HepG2 (cell line): ENCODE measurements around the gene E2F3. TPM values are rescaled to one million over a fixed set of nuclear protein-coding genes. Genes with fewer than 3 reads are reported as not detected.

Source experiments
- AHR ChIP-seq: IDR thresholded peaks from 2 replicates; pipeline ENCODE4 v1.6.1; 2018; ENCODE audit warnings: missing genetic modification reagents, missing compliant biosample characterization
- CCAR2 ChIP-seq: fragments of 200-400 bp; formaldehyde crosslinking; optimal IDR thresholded peaks from 2 replicates; pipeline ENCODE3; 2018; ENCODE audit warnings: low read depth, mild to moderate bottlenecking, low read length, moderate library complexity
- CEBPG ChIP-seq: IDR thresholded peaks from 2 replicates; pipeline ENCODE4 v1.6.1; 2016
- CREM ChIP-seq, 2 experiments: sonication (generic) in 1 of 2; formaldehyde crosslinking in 1 of 2; IDR thresholded peaks; 2 replicates each; pipeline versions ENCODE4 v1.4.0 to v1.6.1; 2016 to 2020; ENCODE audit warnings: antibody characterized with exemption in 1 of 2, mild to moderate bottlenecking in 1 of 2, missing genetic modification reagents in 1 of 2
- HOXA9 ChIP-seq: sonication (generic); formaldehyde crosslinking; IDR thresholded peaks from 2 replicates; pipeline ENCODE4 v1.8.1; 2022; ENCODE audit warnings: missing genetic modification reagents, mild to moderate bottlenecking, moderate library complexity, borderline replicate concordance
- ISL2 ChIP-seq: sonication (generic); formaldehyde crosslinking; IDR thresholded peaks from 2 replicates; pipeline ENCODE4 v1.5.0; 2020; ENCODE audit warnings: missing genetic modification reagents
- MIER3 ChIP-seq: IDR thresholded peaks from 2 replicates; pipeline ENCODE4 v1.6.1; 2016; ENCODE audit warnings: missing compliant biosample characterization, borderline replicate concordance
- NRL ChIP-seq: sonication (generic); formaldehyde crosslinking; IDR thresholded peaks from 2 replicates; pipeline ENCODE4 v1.5.0; 2020; ENCODE audit warnings: missing genetic modification reagents, mild to moderate bottlenecking, moderate library complexity, borderline replicate concordance
- RARG ChIP-seq: sonication (generic); formaldehyde crosslinking; IDR thresholded peaks from 2 replicates; pipeline ENCODE4 v1.4.0; 2020; ENCODE audit warnings: low read depth, mild to moderate bottlenecking, missing genetic modification reagents
- RXRA ChIP-seq: sonication (generic); formaldehyde crosslinking; IDR thresholded peaks from 2 replicates; pipeline ENCODE4 v1.5.1; 2020; ENCODE audit warnings: missing genetic modification reagents
- SALL1 ChIP-seq: sonication (generic); formaldehyde crosslinking; IDR thresholded peaks from 2 replicates; pipeline ENCODE4 v1.8.0; 2022; ENCODE audit warnings: mild to moderate bottlenecking, missing genetic modification reagents
- SKI ChIP-seq: fragments of 450-650 bp; IDR thresholded peaks from one replicate; pipeline ENCODE4 v1.6.1; 2018; ENCODE audit warnings: mild to moderate bottlenecking; ENCODE audit not compliant: partially characterized antibody
- ZC3H13 ChIP-seq: sonication (generic); formaldehyde crosslinking; IDR thresholded peaks from 2 replicates; pipeline ENCODE4 v1.8.1; 2023; ENCODE audit warnings: mild to moderate bottlenecking, missing genetic modification reagents, moderate library complexity
- ZFX ChIP-seq: sonication (generic); formaldehyde crosslinking; IDR thresholded peaks from 2 replicates; pipeline ENCODE4 v1.4.0; 2020; ENCODE audit warnings: mild to moderate bottlenecking, low read depth, missing genetic modification reagents, moderate library complexity
- ZNF138 ChIP-seq: sonication (generic); formaldehyde crosslinking; IDR thresholded peaks from 2 replicates; pipeline ENCODE4 v1.5.0; 2020; ENCODE audit warnings: mild to moderate bottlenecking, low read depth, missing genetic modification reagents
- polyA plus RNA-seq, 8 experiments: library from polyadenylated mRNA; depleted of rRNA in 3 of 8; stranded (reverse) in 7 of 8; unstranded in 1 of 8; fragments of >200 nt; fragmentation: Illumina TruSeq in 4 of 8; extraction: Trizol in 4 of 8; gene quantifications; 2 replicates each; pipeline versions ENCODE4 v1.2.1 to v1.2.3, GENCODE V29; 2011 to 2016; ENCODE audit warnings: low read depth in 4 of 8, missing spikeins in 1 of 8, mixed read lengths in 1 of 8; ENCODE audit not compliant: insufficient read depth in 1 of 8
- total RNA-seq, 5 experiments: library from RNA; depleted of rRNA; stranded (reverse); fragments of >200 nt; fragmentation: Illumina TruSeq; extraction: Trizol; gene quantifications; 2 replicates each; pipeline ENCODE4 v1.2.3, GENCODE V29; 2016; ENCODE audit warnings: low read depth in 1 of 5
- TF ChIP-seq, protein P1 (sequence below): sonication (generic); formaldehyde crosslinking; IDR thresholded peaks from 2 replicates; pipeline ENCODE4 v1.9.0; 2021; ENCODE audit warnings: mild to moderate bottlenecking, missing genetic modification reagents
- TF ChIP-seq, protein P2 (sequence below): sonication (generic); formaldehyde crosslinking; IDR thresholded peaks from 2 replicates; pipeline ENCODE4 v1.4.0; 2020; ENCODE audit warnings: missing genetic modification reagents

Gene E2F3
- total and polyA plus RNA-seq, 2 of the 13 experiments (the other 11 are each of a cell fraction or from before 2014, with no cell fraction given), result 8.5 to 12.7 TPM

DNA sequence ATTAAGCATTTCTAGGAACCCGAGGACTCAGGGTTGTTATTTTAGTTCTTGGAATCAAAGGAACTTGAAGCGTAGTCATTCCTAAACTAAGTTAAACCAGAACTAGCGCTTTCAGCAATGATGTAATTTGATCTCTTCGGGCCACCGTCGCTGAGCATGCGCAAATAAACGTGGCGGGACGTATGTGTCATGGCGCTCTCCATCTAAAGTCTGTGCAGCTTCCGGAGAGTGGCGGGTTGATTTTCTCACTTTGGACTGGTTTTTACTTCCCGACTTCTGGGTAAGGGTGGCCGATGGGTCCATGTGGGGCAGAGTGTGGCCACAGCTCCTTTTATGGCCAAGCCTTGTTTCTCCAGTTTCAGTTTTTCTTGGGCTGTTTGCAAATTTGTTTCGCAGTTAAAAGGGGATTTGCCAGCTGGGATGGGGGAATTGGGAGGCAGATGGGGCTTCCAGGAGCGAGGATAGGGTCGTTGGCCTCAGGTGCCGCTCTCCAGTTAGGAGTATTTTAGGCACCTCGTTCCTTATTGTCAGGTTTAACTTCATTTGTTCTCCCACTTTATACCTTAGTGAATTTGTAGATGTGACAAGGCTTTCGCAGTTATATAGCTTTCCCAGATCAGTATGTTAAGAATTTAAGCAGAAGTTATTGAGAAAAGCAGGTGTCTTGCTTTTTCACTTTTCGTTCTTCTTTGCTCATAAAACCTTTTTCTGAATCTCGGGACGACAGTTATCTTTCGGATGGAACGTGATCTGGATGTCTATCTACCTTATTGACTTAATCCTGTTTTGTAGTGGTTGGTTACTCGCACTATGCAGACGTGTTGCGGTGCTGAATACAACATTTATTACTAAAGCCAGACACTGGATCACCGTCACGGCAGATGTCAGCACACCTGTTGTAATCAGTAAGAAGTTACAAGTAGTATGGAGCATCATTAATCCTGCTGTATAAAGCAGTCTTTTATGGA lies 132.9 kb downstream of the E2F3 start, which contains the start of gene CDKAL1 (continued):
- peak; percentile 81 for TF ChIP-seq CREM (IDR thresholded peaks at IDR 0.05)
- no peak for TF ChIP-seq CREM (CRISPR knock-in tag; IDR thresholded peaks at IDR 0.05)
- no peak for TF ChIP-seq RARG (CRISPR knock-in tag)
- TF ChIP-seq ISL2 (CRISPR knock-in tag), result peak; percentile 82
- peak; percentile 70; the same call in 1 of the 2 replicates for TF ChIP-seq AHR
- peak; percentile 76 for TF ChIP-seq SKI
- peak; percentile 58; the same call in 1 of the 2 replicates for TF ChIP-seq MIER3
- TF ChIP-seq, protein P1, sequence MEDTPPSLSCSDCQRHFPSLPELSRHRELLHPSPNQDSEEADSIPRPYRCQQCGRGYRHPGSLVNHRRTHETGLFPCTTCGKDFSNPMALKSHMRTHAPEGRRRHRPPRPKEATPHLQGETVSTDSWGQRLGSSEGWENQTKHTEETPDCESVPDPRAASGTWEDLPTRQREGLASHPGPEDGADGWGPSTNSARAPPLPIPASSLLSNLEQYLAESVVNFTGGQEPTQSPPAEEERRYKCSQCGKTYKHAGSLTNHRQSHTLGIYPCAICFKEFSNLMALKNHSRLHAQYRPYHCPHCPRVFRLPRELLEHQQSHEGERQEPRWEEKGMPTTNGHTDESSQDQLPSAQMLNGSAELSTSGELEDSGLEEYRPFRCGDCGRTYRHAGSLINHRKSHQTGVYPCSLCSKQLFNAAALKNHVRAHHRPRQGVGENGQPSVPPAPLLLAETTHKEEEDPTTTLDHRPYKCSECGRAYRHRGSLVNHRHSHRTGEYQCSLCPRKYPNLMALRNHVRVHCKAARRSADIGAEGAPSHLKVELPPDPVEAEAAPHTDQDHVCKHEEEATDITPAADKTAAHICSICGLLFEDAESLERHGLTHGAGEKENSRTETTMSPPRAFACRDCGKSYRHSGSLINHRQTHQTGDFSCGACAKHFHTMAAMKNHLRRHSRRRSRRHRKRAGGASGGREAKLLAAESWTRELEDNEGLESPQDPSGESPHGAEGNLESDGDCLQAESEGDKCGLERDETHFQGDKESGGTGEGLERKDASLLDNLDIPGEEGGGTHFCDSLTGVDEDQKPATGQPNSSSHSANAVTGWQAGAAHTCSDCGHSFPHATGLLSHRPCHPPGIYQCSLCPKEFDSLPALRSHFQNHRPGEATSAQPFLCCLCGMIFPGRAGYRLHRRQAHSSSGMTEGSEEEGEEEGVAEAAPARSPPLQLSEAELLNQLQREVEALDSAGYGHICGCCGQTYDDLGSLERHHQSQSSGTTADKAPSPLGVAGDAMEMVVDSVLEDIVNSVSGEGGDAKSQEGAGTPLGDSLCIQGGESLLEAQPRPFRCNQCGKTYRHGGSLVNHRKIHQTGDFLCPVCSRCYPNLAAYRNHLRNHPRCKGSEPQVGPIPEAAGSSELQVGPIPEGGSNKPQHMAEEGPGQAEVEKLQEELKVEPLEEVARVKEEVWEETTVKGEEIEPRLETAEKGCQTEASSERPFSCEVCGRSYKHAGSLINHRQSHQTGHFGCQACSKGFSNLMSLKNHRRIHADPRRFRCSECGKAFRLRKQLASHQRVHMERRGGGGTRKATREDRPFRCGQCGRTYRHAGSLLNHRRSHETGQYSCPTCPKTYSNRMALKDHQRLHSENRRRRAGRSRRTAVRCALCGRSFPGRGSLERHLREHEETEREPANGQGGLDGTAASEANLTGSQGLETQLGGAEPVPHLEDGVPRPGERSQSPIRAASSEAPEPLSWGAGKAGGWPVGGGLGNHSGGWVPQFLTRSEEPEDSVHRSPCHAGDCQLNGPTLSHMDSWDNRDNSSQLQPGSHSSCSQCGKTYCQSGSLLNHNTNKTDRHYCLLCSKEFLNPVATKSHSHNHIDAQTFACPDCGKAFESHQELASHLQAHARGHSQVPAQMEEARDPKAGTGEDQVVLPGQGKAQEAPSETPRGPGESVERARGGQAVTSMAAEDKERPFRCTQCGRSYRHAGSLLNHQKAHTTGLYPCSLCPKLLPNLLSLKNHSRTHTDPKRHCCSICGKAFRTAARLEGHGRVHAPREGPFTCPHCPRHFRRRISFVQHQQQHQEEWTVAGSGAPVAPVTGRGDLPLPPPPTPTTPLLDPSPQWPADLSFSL, result no peak
- TF ChIP-seq RXRA (CRISPR knock-in tag), result peak; percentile 62; the same call in 1 of the 2 replicates
- peak; percentile 71 for TF ChIP-seq CEBPG (CRISPR knock-in tag)
- TF ChIP-seq, protein P2, sequence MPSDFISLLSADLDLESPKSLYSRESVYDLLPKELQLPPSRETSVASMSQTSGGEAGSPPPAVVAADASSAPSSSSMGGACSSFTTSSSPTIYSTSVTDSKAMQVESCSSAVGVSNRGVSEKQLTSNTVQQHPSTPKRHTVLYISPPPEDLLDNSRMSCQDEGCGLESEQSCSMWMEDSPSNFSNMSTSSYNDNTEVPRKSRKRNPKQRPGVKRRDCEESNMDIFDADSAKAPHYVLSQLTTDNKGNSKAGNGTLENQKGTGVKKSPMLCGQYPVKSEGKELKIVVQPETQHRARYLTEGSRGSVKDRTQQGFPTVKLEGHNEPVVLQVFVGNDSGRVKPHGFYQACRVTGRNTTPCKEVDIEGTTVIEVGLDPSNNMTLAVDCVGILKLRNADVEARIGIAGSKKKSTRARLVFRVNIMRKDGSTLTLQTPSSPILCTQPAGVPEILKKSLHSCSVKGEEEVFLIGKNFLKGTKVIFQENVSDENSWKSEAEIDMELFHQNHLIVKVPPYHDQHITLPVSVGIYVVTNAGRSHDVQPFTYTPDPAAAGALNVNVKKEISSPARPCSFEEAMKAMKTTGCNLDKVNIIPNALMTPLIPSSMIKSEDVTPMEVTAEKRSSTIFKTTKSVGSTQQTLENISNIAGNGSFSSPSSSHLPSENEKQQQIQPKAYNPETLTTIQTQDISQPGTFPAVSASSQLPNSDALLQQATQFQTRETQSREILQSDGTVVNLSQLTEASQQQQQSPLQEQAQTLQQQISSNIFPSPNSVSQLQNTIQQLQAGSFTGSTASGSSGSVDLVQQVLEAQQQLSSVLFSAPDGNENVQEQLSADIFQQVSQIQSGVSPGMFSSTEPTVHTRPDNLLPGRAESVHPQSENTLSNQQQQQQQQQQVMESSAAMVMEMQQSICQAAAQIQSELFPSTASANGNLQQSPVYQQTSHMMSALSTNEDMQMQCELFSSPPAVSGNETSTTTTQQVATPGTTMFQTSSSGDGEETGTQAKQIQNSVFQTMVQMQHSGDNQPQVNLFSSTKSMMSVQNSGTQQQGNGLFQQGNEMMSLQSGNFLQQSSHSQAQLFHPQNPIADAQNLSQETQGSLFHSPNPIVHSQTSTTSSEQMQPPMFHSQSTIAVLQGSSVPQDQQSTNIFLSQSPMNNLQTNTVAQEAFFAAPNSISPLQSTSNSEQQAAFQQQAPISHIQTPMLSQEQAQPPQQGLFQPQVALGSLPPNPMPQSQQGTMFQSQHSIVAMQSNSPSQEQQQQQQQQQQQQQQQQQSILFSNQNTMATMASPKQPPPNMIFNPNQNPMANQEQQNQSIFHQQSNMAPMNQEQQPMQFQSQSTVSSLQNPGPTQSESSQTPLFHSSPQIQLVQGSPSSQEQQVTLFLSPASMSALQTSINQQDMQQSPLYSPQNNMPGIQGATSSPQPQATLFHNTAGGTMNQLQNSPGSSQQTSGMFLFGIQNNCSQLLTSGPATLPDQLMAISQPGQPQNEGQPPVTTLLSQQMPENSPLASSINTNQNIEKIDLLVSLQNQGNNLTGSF, result no peak
- peak; percentile 59 for TF ChIP-seq ZFX (CRISPR knock-in tag)
- TF ChIP-seq HOXA9, result no peak
- TF ChIP-seq SALL1 (CRISPR knock-in tag), result peak; percentile 68
- no peak for TF ChIP-seq ZNF138 (CRISPR knock-in tag)
- no peak for TF ChIP-seq CCAR2
- no peak for TF ChIP-seq NRL (CRISPR knock-in tag)
- no peak for TF ChIP-seq ZC3H13 (CRISPR knock-in tag)
